HEK293 (cell line): ENCODE measurements around the gene OLFM3.

ENCODE experiments used
- CTCF ChIA-PET: fragments of 350-600 bp; formaldehyde crosslinking; extraction: SDS; loops from one replicate; lab custom pipeline; 2021; ENCODE audit warnings: antibody characterized with exemption; lab: Yijun Ruan, JAX
- POLR2A ChIA-PET: fragments of 300-600 bp; formaldehyde crosslinking; extraction: SDS; loops from one replicate; lab custom pipeline; 2020; ENCODE audit warnings: antibody characterized with exemption, inconsistent platforms; lab: Yijun Ruan, JAX
- H3K27ac ChIP-seq: fragments of 200-500 bp; sonication (Bioruptor generic); 2 replicates; pipeline ENCODE4 v1.5.1; 2014; ENCODE audit warnings: low read depth, low read length, control low read depth, inconsistent platforms; ENCODE audit errors: extremely low read depth
- H3K36me3 ChIP-seq, 2 experiments: fragments of 200-500 bp in 1 of 2; sonication (Bioruptor generic) in 1 of 2; 1 replicate in 1 of 2; 2 replicates in 1 of 2; pipeline ENCODE4 v1.5.1; 2014 to 2017; ENCODE audit warnings: inconsistent platforms in 2 of 2, low read length in 2 of 2; ENCODE audit not compliant: control insufficient read depth in 2 of 2, insufficient read depth in 1 of 2
- H3K4me1 ChIP-seq: fragments of 200-500 bp; sonication (Bioruptor generic); 2 replicates; pipeline ENCODE4 v1.5.1; 2014; ENCODE audit warnings: mild to moderate bottlenecking, low read length, inconsistent platforms; ENCODE audit not compliant: control insufficient read depth, insufficient read depth
- H3K4me3 ChIP-seq: 2 replicates; pipeline ENCODE4 v1.5.1; 2011; ENCODE audit warnings: low read depth, mild to moderate bottlenecking, control low read depth, low read length, moderate library complexity
- H3K9me3 ChIP-seq: fragments of 200-500 bp; sonication (Bioruptor generic); 2 replicates; pipeline ENCODE4 v1.5.1; 2014; ENCODE audit warnings: low read depth, low read length, inconsistent platforms; ENCODE audit not compliant: control insufficient read depth, insufficient read depth
- HOXC10 ChIP-seq: sonication (generic); formaldehyde crosslinking; IDR thresholded peaks from 2 replicates; pipeline ENCODE4 v1.8.1; 2023; ENCODE audit warnings: mild to moderate bottlenecking, missing genetic modification reagents
- KLF1 ChIP-seq: fragments of 450-650 bp; formaldehyde crosslinking; IDR thresholded peaks from 2 replicates; pipeline ENCODE4 v1.5.1; 2016; ENCODE audit warnings: missing biosample characterization, missing genetic modification characterization
- MZF1 ChIP-seq: fragments of 450-650 bp; formaldehyde crosslinking; IDR thresholded peaks from 2 replicates; pipeline ENCODE4 v1.5.1; 2017; ENCODE audit warnings: missing biosample characterization, missing genetic modification characterization, borderline replicate concordance
- REST ChIP-seq: fragments of 450-650 bp; formaldehyde crosslinking; IDR thresholded peaks from 2 replicates; pipeline ENCODE4 v1.5.1; 2016; ENCODE audit warnings: missing biosample characterization, missing genetic modification characterization
- WT1 ChIP-seq: fragments of 450-650 bp; formaldehyde crosslinking; IDR thresholded peaks from 2 replicates; pipeline ENCODE4 v1.5.1; 2016; ENCODE audit warnings: missing biosample characterization, missing genetic modification characterization
- ZBTB20 ChIP-seq: fragments of 450-650 bp; formaldehyde crosslinking; IDR thresholded peaks from 2 replicates; pipeline ENCODE4 v1.5.1; 2016; ENCODE audit warnings: missing biosample characterization, missing genetic modification characterization
- ZBTB49 ChIP-seq: fragments of 450-650 bp; formaldehyde crosslinking; IDR thresholded peaks from 2 replicates; pipeline ENCODE4 v1.5.1; 2016; ENCODE audit warnings: missing biosample characterization, missing genetic modification characterization, low read depth
- ZFHX2 ChIP-seq: fragments of 450-650 bp; formaldehyde crosslinking; conservative IDR thresholded peaks from 2 replicates; pipeline ENCODE4 v1.5.1; 2016; ENCODE audit warnings: missing biosample characterization, missing genetic modification characterization
- ZFP41 ChIP-seq: fragments of 450-650 bp; formaldehyde crosslinking; IDR thresholded peaks from 2 replicates; pipeline ENCODE4 v1.5.1; 2016; ENCODE audit warnings: missing biosample characterization, missing genetic modification characterization, borderline replicate concordance
- ZNF155 ChIP-seq: fragments of 450-650 bp; formaldehyde crosslinking; IDR thresholded peaks from 2 replicates; pipeline ENCODE4 v1.5.1; 2016; ENCODE audit warnings: missing biosample characterization, missing genetic modification characterization
- ZNF174 ChIP-seq: fragments of 450-650 bp; formaldehyde crosslinking; IDR thresholded peaks from 2 replicates; pipeline ENCODE4 v1.5.0; 2017; ENCODE audit warnings: missing biosample characterization, mild to moderate bottlenecking, missing genetic modification characterization
- ZNF202 ChIP-seq: fragments of 450-650 bp; formaldehyde crosslinking; IDR thresholded peaks from 2 replicates; pipeline ENCODE4 v1.5.1; 2016; ENCODE audit warnings: missing biosample characterization, missing genetic modification characterization, borderline replicate concordance
- ZNF404 ChIP-seq: fragments of 450-650 bp; formaldehyde crosslinking; IDR thresholded peaks from 2 replicates; pipeline ENCODE4 v1.5.1; 2017; ENCODE audit warnings: missing biosample characterization, missing genetic modification characterization
- ZNF548 ChIP-seq: fragments of 450-650 bp; formaldehyde crosslinking; IDR thresholded peaks from 2 replicates; pipeline ENCODE4 v1.5.1; 2016; ENCODE audit warnings: missing biosample characterization, missing genetic modification characterization
- ZNF558 ChIP-seq: fragments of 450-650 bp; formaldehyde crosslinking; IDR thresholded peaks from 2 replicates; pipeline ENCODE4 v1.5.1; 2016; ENCODE audit warnings: missing biosample characterization, missing genetic modification characterization
- ZNF830 ChIP-seq: fragments of 450-650 bp; IDR thresholded peaks from 2 replicates; pipeline ENCODE4 v1.5.0; 2018; ENCODE audit warnings: missing biosample characterization, missing genetic modification characterization, low read depth, mild to moderate bottlenecking, moderate library complexity
- ZSCAN23 ChIP-seq: fragments of 450-650 bp; formaldehyde crosslinking; IDR thresholded peaks from 2 replicates; pipeline ENCODE4 v1.5.1; 2016; ENCODE audit warnings: missing biosample characterization, missing genetic modification characterization
- TF ChIP-seq, protein P1 (sequence below): fragments of 450-650 bp; formaldehyde crosslinking; IDR thresholded peaks from 2 replicates; pipeline ENCODE4 v1.5.1; 2016; ENCODE audit warnings: missing biosample characterization, missing genetic modification characterization
- TF ChIP-seq, protein P2 (sequence below): fragments of 450-650 bp; formaldehyde crosslinking; IDR thresholded peaks from 2 replicates; pipeline ENCODE4 v1.5.1; 2016; ENCODE audit warnings: missing biosample characterization, missing genetic modification characterization
- TF ChIP-seq, protein P3 (sequence below): fragments of 450-650 bp; formaldehyde crosslinking; IDR thresholded peaks from 2 replicates; pipeline ENCODE4 v1.5.1; 2016; ENCODE audit warnings: missing biosample characterization, missing genetic modification characterization

The OLFM3 gene

GRCh38 chr1:101993710-101994109, 3.0 kb downstream of the OLFM3 start:
- Histone ChIP-seq H3K27ac (no peak overlapping the region), H3K9me3 (no peaks in the 10 kb centered on the region), H3K36me3 (no peaks in the 10 kb centered on the region), H3K4me1 (no peaks in the 10 kb centered on the region), H3K4me3 (no peak overlapping the region)
- ChIA-PET POLR2A (no interaction called here), CTCF (interaction anchor here (0.6 kb wide), 1 partner anchor 12 kb away, joined by 3 read pairs; no protein-coding TSS in a partner anchor)
- TF ChIP-seq, protein P1, sequence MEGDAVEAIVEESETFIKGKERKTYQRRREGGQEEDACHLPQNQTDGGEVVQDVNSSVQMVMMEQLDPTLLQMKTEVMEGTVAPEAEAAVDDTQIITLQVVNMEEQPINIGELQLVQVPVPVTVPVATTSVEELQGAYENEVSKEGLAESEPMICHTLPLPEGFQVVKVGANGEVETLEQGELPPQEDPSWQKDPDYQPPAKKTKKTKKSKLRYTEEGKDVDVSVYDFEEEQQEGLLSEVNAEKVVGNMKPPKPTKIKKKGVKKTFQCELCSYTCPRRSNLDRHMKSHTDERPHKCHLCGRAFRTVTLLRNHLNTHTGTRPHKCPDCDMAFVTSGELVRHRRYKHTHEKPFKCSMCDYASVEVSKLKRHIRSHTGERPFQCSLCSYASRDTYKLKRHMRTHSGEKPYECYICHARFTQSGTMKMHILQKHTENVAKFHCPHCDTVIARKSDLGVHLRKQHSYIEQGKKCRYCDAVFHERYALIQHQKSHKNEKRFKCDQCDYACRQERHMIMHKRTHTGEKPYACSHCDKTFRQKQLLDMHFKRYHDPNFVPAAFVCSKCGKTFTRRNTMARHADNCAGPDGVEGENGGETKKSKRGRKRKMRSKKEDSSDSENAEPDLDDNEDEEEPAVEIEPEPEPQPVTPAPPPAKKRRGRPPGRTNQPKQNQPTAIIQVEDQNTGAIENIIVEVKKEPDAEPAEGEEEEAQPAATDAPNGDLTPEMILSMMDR: no peak
- TF ChIP-seq ZNF155 (tag by site-specific recombination) (no peak), ZNF558 (tag by site-specific recombination) (no peak), ZNF830 (no peak), ZBTB49 (no peak), ZNF174 (tag by site-specific recombination) (no peak), ZBTB20 (no peak)
- TF ChIP-seq, protein P2, sequence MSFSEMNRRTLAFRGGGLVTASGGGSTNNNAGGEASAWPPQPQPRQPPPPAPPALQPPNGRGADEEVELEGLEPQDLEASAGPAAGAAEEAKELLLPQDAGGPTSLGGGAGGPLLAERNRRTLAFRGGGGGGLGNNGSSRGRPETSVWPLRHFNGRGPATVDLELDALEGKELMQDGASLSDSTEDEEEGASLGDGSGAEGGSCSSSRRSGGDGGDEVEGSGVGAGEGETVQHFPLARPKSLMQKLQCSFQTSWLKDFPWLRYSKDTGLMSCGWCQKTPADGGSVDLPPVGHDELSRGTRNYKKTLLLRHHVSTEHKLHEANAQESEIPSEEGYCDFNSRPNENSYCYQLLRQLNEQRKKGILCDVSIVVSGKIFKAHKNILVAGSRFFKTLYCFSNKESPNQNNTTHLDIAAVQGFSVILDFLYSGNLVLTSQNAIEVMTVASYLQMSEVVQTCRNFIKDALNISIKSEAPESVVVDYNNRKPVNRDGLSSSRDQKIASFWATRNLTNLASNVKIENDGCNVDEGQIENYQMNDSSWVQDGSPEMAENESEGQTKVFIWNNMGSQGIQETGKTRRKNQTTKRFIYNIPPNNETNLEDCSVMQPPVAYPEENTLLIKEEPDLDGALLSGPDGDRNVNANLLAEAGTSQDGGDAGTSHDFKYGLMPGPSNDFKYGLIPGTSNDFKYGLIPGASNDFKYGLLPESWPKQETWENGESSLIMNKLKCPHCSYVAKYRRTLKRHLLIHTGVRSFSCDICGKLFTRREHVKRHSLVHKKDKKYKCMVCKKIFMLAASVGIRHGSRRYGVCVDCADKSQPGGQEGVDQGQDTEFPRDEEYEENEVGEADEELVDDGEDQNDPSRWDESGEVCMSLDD: no peak

GRCh38 chr1:101992821-101993575, 3.7 kb downstream of the OLFM3 start:
- H3K4me3 ChIP-seq: no peak overlapping the region
- H3K27ac ChIP-seq: no peak overlapping the region
- no peaks in the 10 kb centered on the region for H3K36me3 ChIP-seq
- CTCF ChIA-PET: no interaction called here
- POLR2A ChIA-PET: no interaction called here
- H3K9me3 ChIP-seq: no peaks in the 10 kb centered on the region
- TF ChIP-seq MZF1 (tag by site-specific recombination) (no peak), REST (no peak), KLF1 (tag by site-specific recombination) (no peak), ZFHX2 (tag by site-specific recombination) (no peak), ZNF548 (no peak), ZSCAN23 (tag by site-specific recombination) (no peak), ZNF404 (tag by site-specific recombination) (no peak), WT1 (tag by site-specific recombination) (no peak), HOXC10 (no peak), ZFP41 (tag by site-specific recombination) (no peak), ZNF202 (tag by site-specific recombination) (no peak)
- TF ChIP-seq, protein P3, sequence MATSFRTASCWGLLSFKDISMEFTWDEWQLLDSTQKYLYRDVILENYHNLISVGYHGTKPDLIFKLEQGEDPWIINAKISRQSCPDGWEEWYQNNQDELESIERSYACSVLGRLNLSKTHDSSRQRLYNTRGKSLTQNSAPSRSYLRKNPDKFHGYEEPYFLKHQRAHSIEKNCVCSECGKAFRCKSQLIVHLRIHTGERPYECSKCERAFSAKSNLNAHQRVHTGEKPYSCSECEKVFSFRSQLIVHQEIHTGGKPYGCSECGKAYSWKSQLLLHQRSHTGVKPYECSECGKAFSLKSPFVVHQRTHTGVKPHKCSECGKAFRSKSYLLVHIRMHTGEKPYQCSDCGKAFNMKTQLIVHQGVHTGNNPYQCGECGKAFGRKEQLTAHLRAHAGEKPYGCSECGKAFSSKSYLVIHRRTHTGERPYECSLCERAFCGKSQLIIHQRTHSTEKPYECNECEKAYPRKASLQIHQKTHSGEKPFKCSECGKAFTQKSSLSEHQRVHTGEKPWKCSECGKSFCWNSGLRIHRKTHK: no peak
- no peaks in the 10 kb centered on the region for H3K4me1 ChIP-seq
